Skeletal muscle cell (primary cell): ENCODE results near the gene FARP2.
A peak's percentile ranks its signal among the peaks of the same experiment; 100 is the strongest.
"Not testable (repeated sequence)": the region's sequence is repeated elsewhere in the genome, so short reads cannot be mapped to it uniquely, and the experiment has no call there.

Experiments
- DNase-seq: peaks from one replicate; pipeline ENCODE4 v3.0.0-alpha.2; 2010; ENCODE audit warnings: low read depth
- H3K4me3 ChIP-seq: 2 replicates; pipeline ENCODE4 v1.5.1; 2011; ENCODE audit warnings: low read depth, mild to moderate bottlenecking, control low read depth, low read length, moderate library complexity

Gene FARP2

DNA sequence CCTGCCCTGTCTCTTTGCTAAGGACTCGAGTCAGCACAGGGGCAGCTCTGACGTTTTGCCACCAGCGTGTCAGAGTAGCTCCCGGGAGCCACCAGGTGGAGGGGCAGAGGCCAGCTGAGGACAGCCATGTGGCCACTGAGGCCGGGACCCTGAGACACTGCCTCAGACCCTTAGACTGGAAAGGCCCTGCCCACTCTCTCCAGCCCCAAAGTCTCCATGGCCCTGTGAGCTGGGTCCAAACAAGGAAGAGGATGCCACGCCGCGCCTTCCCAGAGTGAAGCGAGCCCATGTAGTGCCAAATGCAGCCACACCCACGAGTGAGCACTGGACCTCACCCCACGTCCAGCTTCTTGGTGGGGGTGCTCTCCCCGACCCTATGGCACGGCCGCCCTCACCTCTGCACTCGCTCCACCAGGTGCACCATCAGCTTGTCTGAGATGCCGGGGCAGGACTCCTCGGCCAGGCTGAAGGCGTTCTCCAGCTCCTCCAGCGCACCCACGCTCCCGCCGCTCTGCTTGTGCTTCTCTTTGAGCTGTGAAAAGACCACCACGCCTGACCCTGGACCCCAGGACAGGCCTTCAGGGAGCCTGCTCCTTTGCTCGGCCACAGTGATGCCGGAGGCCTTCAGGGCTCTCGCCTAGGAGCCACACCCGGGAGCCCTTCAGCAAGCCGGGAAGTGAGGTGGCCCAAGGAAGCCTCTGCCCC is 140.1 kb downstream of the FARP2 start:
- H3K4me3 ChIP-seq = no peak overlapping the region
- no peak for DNase-seq

DNA sequence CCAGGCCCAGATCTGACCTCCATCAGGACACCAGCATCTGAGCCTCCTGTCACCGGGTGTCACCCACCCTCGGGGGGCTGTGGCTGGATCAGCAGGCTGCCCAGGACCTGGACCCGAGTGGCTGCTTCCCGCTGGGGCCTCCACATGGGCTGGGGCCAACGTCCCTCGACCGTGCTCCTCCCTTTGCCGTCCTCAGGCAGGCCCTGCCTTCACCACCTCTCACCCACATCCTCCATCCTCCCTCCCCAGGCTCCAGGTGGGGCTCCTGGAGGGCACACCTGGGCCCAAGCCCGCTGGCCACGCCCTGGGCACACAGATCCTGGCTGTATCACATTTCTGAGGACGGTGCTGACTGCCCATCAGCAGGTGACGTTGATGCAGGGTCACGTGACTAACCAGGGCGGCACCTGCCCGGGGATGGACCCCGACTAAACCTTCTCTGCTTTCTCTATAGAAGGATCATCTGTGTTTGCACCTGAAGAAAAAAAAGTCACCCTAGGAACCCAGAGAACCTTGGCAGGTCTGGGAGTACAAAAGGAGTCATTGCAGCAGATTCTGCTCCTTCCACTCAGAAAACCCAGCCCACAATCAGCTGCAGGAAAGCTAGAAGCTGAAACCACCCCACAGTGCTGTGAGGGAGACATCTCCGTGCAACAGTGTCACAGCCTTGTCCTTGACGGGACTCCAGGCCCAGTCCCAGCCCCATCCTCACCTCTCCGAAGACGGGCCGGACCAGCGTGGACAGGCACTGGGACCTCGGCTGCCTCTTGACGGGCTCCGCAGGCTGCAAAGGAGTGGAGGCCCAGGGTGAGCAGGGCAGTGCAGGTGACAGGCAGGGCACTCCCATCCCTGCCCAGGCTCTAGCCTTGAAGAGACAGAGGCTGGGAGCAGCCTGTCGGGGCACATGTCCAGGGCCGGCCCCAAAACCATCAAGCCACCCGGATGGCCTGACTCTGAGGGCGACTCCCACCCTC is 141.1 kb downstream of the FARP2 start:
- DNase-seq = no peak
- H3K4me3 ChIP-seq = no peak overlapping the region

DNA sequence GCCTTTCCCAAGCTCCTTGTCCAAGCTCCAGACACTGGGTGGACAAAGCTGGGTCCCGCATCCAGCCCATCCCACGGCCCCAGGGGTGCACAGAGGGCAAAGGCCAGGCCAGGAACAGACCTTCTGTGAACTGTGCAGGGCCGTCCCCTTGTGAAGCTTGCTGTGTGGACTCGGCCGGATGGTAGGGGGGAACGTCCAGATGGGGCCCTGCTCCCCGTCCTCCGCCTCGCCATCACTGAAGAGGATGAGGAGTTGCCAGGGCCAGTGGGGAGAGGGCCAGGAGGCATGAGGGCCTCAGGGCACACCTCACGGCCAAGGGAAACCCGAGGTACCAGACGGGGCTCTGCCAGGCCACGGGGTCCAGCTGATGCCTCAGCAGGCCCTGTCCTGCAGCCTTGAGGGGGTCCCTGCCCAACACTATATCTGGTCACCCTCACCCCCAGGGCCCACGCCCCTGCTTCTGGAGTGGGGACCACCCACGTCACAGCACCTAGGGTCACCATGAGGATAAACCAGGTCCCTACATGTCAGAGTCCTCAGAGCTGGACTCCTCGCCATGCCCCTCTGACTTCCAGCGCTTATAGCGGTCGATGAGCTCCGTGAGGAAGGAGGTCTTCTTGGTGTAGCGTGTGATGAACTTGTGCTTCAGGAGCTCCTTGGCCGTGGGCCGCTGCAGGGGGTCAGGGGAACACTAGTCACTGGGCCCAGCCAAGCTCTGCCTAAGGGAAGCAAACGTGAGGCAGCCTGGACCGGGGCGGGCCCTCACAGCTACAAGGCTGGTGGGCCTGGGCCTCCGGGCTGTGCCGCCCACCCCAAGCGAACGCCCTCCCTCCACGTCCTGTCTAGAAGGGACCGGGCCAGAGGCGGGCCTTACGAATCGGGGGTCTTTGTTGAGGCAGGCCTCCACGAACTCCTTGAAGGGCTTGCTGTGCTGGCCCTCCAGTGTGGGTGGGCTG is 142.3 kb downstream of the FARP2 start:
- DNase-seq = no peak
- H3K4me3 ChIP-seq = no peak overlapping the region

DNA sequence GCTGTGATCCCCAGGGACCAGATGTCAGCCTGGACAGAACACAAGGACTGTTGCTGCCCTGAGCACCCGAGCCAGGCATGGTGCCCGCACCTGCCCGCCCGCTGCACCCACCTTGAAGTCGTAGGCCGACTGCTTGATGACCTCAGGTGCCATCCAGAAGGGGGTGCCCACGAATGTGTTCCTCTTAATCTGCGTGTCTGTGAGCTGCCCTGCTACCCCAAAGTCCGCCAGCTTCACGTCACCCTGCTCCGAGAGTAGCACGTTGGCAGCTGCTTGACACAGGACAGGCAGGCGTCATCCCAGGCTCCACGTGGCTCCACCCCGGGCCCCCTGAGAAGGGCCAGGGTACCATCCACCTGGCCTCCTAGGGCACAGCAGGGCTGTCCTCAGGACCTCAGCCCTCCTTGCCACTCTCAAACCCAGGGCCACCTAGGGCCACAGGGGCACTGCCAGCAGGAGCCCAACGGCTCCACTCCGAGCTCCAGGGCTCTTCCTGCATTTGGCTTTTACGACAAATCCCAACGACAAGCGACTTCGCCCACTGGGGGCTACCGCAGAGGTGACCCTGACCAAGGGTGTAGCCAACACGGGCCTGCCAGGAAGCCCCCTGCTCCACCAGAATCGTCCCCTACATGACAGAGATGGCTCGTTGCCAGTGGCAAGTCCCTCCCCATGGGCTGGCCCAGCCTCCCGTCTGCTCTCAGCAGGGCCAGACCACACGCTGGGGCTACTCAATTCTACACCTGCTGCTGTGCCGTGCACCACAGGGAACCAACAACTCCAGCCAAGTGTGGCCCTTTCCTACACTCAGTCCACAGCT is 143.3 kb downstream of the FARP2 start:
- DNase-seq = no peak

DNA sequence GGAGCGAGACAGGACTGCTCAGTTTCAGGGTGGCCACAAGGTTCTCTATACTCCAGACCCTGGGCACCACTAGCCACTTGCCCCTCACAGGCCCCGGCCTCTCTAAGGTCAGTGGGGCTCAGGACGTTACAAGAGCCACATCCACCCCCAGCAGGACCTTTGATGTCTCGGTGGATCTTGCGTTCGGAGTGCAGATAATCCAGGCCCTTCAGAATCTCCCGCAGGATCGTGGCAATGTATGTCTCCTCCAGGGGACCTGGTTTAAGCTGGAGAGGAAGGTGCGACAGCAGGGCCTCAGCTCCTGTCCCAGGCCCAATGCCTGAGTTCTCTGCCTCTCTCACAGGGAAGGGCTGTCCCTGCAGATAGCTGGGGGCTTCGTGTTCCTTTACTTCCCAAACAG is 143.9 kb downstream of the FARP2 start:
- H3K4me3 ChIP-seq = no peak overlapping the region
- no peak for DNase-seq

More for the DNA sequence above, 143.3 kb downstream of the FARP2 start:
- H3K4me3 ChIP-seq = no peak overlapping the region

DNA sequence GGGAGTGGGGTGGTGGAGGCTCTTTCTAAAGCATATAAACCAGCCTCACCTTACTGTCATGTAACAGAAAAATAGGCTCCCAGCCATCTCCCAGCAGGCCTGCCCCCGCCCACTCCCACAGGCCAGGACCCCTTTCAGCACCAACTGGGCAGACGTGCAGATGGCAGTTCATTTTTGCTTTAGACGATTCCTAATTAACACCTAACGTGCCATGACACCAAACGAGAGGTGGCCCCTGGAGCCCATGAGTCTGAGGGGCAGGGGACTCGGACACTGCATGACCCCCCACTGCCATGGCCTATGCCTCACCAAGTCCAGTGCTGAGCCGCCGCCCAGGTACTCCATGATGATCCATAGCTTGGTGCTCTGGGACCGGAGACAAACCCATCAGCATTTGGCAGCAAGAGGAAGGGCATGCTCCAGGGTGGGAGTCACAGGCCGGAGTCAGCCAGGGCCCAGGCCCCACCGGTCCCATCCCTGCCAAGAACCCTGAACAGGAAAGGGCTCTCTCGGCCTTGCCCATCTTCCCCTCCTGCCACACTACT is 144.4 kb downstream of the FARP2 start:
- no peak for DNase-seq

DNA sequence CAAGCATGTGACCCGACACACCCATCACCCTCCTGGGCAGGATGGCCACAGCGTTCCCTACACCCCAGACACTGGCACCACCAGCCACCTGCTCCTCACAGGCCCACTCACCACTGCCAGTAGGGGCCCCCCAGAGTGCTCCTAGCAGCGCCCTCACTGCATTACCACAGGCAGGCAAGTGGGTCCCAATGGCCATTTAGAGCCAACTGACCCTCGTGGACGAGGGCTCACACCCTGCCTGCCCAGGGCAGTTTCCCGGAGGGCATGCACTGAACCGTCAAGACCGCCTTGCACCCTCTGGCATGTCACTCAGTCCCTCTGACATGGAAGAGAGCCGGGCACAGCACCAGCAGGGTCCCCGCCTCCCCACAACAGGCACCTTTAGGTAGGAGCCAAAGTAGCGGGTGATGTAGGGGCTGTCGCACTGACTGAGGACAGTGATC is 145.0 kb downstream of the FARP2 start:
- no peak overlapping the region for H3K4me3 ChIP-seq
- no peak for DNase-seq

More for the DNA sequence above, 144.4 kb downstream of the FARP2 start:
- H3K4me3 ChIP-seq = no peak overlapping the region

DNA sequence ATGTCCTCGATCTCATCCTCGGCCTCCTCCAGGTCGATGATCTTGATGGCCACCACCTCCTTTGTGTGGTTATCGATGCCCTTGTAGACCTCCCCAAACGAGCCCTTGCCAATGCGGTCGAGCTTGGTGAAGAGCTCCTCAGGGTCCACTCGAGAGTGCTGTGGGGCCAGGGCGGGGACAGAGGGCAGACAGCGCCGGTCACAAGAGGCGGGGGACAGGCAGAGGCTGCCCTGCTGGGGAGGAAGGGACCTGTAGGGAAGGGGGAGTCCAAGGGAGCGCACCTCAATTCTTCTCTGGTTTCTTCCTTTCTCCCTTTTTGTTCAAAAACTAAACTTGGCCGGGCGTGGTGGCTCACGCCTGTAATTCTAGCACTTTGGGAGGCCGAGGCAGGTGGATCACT is 145.5 kb downstream of the FARP2 start:
- DNase-seq = no peak
- H3K4me3 ChIP-seq = no peak overlapping the region

DNA sequence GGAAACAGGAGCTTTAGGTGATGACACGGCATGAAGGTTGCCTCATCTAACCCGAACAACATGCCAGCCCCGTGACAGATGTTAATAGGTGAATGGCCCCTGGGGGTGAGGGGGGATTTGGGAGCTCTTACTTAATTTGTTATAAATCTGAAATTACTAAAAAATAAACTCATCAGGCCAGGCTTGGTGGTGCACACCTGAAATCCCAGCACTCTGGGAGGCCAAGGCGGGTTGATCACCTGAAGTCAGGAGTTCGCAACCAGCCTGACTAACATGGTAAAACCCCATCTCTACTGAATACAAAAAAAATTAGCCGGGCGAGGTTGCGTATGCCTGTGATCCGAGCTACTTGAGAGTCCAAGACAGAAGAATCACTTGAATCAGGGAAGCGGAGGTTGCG is 146.2 kb downstream of the FARP2 start:
- DNase-seq = no peak
- H3K4me3 ChIP-seq = no peak overlapping the region

DNA sequence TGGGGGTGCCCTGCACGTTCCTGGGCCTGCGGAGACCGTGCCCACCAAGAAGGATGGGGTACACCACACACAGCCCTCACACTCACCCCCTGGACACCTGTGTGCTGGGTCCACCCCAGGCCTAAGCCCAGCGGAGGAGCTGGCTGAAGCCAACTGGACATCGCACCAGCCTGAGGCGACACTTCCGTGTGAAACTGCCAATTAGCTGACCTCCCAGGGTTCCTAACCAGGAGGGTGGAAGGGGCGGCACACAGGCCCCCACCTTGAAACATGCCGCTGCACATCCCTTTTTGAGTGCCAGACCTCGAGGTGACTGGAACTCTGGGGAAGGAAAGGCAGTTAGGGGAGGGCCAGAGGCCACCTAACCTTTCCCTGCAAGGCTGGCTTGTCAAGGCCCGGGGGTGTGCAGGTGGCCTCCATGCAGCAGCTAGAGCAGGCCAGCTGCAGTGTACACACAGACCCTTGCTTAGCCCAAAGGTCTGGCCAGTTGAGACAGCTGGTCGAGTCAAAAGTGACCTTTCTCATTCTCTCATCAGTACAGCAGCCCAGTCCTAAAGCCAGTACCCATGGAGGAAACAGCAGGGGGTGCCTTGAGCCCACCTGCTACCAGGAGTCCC is 147.8 kb downstream of the FARP2 start:
- no peak overlapping the region for H3K4me3 ChIP-seq
- DNase-seq = no peak

DNA sequence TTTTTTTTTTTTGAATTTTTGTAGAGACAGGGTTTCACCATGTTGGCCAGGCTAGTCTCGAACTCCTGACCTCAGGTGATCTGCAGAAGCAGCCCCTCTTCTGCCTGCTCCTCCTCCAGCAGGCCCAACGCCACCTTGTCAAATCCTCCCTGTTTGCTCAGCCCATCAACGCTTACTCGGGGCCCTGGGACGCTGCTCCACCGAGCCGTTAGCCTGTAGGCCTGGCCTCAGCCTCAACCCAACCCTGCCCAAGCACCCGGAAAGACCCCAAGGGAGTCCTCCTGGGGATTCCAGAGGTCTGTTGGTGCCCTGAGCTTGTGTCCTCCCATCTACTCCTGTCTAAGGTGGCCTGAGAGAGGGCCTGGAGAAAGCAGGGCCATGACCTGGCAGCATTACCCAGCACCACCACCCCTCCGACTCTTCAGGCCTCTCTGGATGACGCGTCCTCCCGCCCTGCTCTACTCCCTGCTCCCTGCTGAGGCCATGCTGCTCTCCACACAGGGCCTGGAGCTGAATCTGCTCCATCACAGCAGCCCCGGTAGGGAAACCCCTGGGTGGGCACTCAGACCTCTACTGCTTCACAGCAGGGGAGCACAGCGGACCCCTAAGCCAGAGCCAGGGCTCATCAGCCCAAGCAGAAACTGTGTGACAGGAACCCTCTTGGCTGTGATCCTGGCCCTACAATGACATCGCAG is 149.1 kb downstream of the FARP2 start:
- no peak for DNase-seq
- H3K4me3 ChIP-seq = no peak overlapping the region

DNA sequence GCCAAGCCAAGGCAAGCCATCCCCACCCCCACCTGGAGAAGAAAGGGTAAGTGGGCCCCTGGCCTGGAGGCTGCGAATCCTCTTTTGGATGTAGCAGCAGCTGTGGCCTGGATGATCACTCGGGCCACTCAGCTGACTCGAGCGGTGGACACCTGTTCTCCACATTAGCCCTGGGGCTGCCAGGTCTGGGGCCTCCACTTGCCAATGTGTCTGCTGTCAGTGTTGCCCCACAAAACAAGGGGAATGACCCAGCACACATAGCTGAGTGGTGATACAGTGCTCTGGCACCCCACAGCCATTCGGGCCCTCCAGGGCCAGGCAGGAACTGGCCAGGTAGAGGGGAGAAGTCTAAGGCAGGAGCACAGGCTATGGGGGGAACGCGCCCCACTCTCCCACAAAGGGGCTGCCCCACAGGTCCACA is 149.7 kb downstream of the FARP2 start:
- H3K4me3 ChIP-seq = no peak overlapping the region
- DNase-seq = no peak

DNA sequence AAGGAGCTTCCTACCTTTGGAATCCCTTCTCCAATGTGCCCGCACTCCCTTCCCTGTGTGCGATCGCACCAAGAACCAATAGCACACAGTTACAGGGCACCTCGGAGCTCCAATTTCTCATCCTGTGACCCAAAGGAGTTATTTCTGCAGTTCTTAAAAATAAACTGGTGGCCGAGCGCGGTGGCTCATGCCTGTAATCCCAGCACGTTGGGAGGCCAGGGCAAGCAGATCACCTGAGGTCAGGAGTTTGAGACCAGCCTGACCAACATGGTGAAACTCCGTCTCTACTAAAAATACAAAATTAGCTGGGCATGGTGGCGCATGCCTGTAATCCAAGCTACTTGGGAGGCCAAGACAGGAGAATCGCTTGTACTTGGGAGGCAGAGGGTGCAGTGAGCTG is 150.2 kb downstream of the FARP2 start:
- not testable (repeated sequence) for H3K4me3 ChIP-seq, DNase-seq

DNA sequence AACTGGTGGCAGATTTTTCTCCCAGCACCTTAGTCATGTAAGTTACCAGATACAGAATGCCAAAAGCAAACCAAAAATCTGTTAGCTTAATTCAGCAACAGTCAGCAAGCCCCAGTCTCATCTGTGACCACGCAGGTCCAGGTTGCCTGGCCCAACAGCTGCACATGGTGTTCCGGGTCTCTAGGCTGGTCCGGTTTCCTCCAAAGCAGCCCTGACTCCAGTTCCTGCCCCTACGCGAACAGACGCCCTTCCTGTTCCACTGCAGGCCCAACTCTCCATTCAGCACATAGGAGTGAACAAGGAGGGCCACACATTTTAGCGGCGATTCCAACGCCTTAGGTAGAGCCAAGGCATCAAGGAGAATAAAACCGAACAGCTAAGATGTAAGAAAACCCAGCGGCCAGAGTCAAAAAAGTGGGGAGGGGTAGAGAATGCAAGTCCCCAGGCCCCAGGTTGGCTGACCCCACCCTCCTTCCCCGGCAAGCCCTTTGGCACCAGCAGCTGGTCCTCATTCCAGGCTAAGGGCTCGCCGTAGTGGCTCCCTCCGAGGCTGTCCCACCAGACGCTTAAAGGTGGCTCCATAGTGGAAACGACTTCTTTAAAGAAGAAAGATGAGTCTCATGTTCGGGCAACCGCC is 150.8 kb downstream of the FARP2 start:
- DNase-seq = no peak
- H3K4me3 ChIP-seq = peak overlapping the region; percentile 87

DNA sequence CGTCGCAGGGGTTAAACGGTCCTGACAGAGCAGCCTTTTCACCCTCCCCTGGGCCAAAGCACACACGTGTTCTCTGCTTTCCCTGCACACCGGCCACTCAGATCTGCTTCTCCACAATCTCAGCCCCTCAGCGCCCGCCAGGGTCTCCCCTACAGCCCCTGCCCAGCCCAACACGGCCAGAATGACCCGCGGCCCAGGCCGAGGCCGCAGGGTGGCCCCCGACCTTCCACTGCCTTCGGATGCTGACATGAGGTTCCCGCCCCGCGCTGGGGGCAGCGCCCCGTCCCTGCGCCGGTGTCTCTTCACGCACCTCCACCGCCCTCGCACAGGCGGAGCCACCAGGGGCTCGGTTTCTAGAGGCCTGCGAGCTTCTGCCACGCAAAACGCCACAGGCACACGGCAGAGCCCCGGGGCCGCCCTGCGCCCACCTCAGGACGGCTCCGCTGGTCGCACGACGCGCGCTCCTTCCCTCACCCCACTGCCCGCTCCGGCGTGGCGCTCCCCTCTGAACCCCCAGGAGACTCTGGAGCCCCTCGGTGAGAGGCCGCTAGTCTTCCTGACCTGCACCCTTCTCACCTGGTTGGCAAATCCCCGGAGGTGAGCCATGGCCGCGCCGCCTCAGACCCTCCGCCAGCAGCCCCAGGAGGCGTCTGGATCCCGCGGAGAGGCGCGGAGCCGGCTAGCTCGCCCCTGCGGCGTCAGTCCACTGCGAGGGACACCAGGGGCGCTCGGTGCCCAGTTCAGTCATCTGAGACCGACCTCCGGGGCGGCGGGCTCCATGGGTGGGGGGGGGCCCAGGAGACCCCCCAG is 151.6 kb downstream of the FARP2 start:
- no peak for DNase-seq
- peak overlapping the region; percentile 87 for H3K4me3 ChIP-seq
